PC-3 (cell line): ENCODE measurements around the gene ASMTL. TPM values are rescaled to one million over a fixed set of nuclear protein-coding genes. Genes with fewer than 3 reads are reported as not detected.

Experiments used
- ATAC-seq: fragments of 200-7000 bp; cut with Tn5 transposase; 2 replicates; pipeline ENCODE4 v1.9.1; 2020; ENCODE audit warnings: mild to moderate bottlenecking, moderate library complexity
- BruUV-seq: library from RNA; stranded (reverse); fragments of 400-500 nt; replicated peaks from 2 replicates; lab custom pipeline; 2021; lab: Mats Ljungman, UMichigan
- CTCF ChIA-PET: fragments of 300-600 bp; sonication (Branson Sonifier 250); formaldehyde crosslinking; loops from one replicate; lab custom pipeline; 2022; ENCODE audit warnings: antibody characterized with exemption; lab: Charles Lee
- POLR2A ChIA-PET: fragments of 300-600 bp; sonication (Branson Sonifier 250); formaldehyde crosslinking; loops from one replicate; lab custom pipeline; 2022; ENCODE audit warnings: antibody characterized with exemption; ENCODE audit not compliant: unreplicated experiment; lab: Charles Lee
- DNase-seq: peaks from one replicate; pipeline ENCODE4 v3.0.0-alpha.2; 2015
- H2AFZ ChIP-seq: fragments of 300-600 bp; sonication (generic); 2 replicates; pipeline ENCODE4 v1.6.0; 2016; ENCODE audit warnings: antibody characterized with exemption, low read length
- H3F3A ChIP-seq: fragments of 300-600 bp; sonication (generic); one replicate; pipeline ENCODE4 v1.6.0; 2017; ENCODE audit warnings: antibody characterized with exemption, low read length, control low read depth, mild to moderate bottlenecking; ENCODE audit not compliant: unreplicated experiment
- H3K27ac ChIP-seq: fragments of 300-600 bp; sonication (generic); 2 replicates; pipeline ENCODE4 v1.5.1; 2016; ENCODE audit warnings: mild to moderate bottlenecking, low read length
- H3K27me3 ChIP-seq: fragments of 300-600 bp; sonication (generic); 2 replicates; pipeline ENCODE4 v1.6.1; 2016; ENCODE audit warnings: low read length, mixed read lengths
- H3K36me3 ChIP-seq: fragments of 300-600 bp; sonication (generic); 2 replicates; pipeline ENCODE4 v1.6.1; 2016; ENCODE audit warnings: low read depth, mixed run types, low read length, mixed read lengths
- H3K4me1 ChIP-seq: fragments of 300-600 bp; sonication (generic); 2 replicates; pipeline ENCODE4 v1.5.1; 2016; ENCODE audit warnings: low read length; ENCODE audit not compliant: insufficient read depth
- H3K4me2 ChIP-seq: fragments of 300-600 bp; sonication (generic); 2 replicates; pipeline ENCODE4 v1.6.0; 2016; ENCODE audit warnings: low read length
- H3K4me3 ChIP-seq: fragments of 300-600 bp; sonication (generic); 2 replicates; pipeline ENCODE4 v1.5.1; 2016; ENCODE audit warnings: mild to moderate bottlenecking, low read length, mixed read lengths
- H3K79me2 ChIP-seq: fragments of 300-600 bp; sonication (generic); 2 replicates; pipeline ENCODE4 v1.6.1; 2017; ENCODE audit warnings: low read length, mixed read lengths
- H3K9ac ChIP-seq: fragments of 300-600 bp; sonication (generic); 2 replicates; pipeline ENCODE4 v1.6.0; 2016; ENCODE audit warnings: mild to moderate bottlenecking, low read length
- H3K9me2 ChIP-seq: fragments of 300-600 bp; sonication (generic); replicated peaks from 2 replicates; pipeline ENCODE4 v1.6.1; 2016; ENCODE audit warnings: mixed run types, low read length, mixed read lengths
- H3K9me3 ChIP-seq: fragments of 300-600 bp; sonication (generic); 2 replicates; pipeline ENCODE4 v1.6.1; 2016; ENCODE audit warnings: low read length, mixed read lengths
- H4K20me1 ChIP-seq: fragments of 300-600 bp; sonication (generic); 2 replicates; pipeline ENCODE4 v1.6.1; 2016; ENCODE audit warnings: low read length, mixed read lengths
- EZH2 ChIP-seq: fragments of 300-600 bp; sonication (generic); IDR thresholded peaks from one replicate; pipeline ENCODE4 v1.6.1; 2017; ENCODE audit warnings: antibody characterized with exemption, mild to moderate bottlenecking, low read length; ENCODE audit not compliant: unreplicated experiment
- EZH2phosphoT487 ChIP-seq: fragments of 300-600 bp; sonication (generic); IDR thresholded peaks from 2 replicates; pipeline ENCODE4 v1.6.1; 2018; ENCODE audit warnings: mild to moderate bottlenecking, antibody characterized with exemption, low read length, borderline replicate concordance
- intact Hi-C: fragments of 100-400 bp; cut with micrococcal nuclease; formaldehyde crosslinking; loops from 2 replicates; pipeline ENCODE4 v1.9.0; 2023
- total RNA-seq: library from RNA; depleted of rRNA; stranded (reverse); fragments of >200 nt; gene quantifications from 2 replicates; pipeline ENCODE4 v1.2.3, GENCODE V29; 2014
- TF ChIP-seq, protein P1 (sequence below): fragments of 300-600 bp; sonication (generic); conservative IDR thresholded peaks from 2 replicates; pipeline ENCODE4 v1.5.1; 2017; ENCODE audit warnings: antibody characterized with exemption, low read depth, mild to moderate bottlenecking, low read length

ASMTL gene
- total RNA-seq, 1 experiment from 2014 or later = 6.7 TPM

GRCh38 chrX:1397441-1398270 is 55.1 kb downstream of the ASMTL start:
- no peak for ATAC-seq
- Histone ChIP-seq H3K36me3 (no peaks in the 10 kb centered on the region), H3K9me3 (no peaks in the 10 kb centered on the region), H3K9me2 (no peaks in the 10 kb centered on the region), H3K9ac (no peak overlapping the region), H4K20me1 (no peaks in the 10 kb centered on the region), H3K79me2 (peaks cover 30% of the 10 kb centered on the region), H3K4me3 (no peak overlapping the region), H3K4me2 (no peak overlapping the region), H3K27me3 (no peaks in the 10 kb centered on the region), H2AFZ (no peak overlapping the region), H3K27ac (no peak overlapping the region), H3F3A (no peaks in the 10 kb centered on the region), H3K4me1 (no peaks in the 10 kb centered on the region)
- ChIA-PET CTCF (no interaction called here), POLR2A (no interaction called here)
- BruUV-seq = no TSS peak
- intact Hi-C loops = no loop called here
- DNase-seq = no peak
- TF ChIP-seq, protein P1, sequence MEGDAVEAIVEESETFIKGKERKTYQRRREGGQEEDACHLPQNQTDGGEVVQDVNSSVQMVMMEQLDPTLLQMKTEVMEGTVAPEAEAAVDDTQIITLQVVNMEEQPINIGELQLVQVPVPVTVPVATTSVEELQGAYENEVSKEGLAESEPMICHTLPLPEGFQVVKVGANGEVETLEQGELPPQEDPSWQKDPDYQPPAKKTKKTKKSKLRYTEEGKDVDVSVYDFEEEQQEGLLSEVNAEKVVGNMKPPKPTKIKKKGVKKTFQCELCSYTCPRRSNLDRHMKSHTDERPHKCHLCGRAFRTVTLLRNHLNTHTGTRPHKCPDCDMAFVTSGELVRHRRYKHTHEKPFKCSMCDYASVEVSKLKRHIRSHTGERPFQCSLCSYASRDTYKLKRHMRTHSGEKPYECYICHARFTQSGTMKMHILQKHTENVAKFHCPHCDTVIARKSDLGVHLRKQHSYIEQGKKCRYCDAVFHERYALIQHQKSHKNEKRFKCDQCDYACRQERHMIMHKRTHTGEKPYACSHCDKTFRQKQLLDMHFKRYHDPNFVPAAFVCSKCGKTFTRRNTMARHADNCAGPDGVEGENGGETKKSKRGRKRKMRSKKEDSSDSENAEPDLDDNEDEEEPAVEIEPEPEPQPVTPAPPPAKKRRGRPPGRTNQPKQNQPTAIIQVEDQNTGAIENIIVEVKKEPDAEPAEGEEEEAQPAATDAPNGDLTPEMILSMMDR = no peak
- no peak for TF ChIP-seq EZH2phosphoT487
- TF ChIP-seq EZH2 = no peak

GRCh38 chrX:1397001-1397400 is 55.7 kb downstream of the ASMTL start:
- Histone ChIP-seq H3F3A (no peaks in the 10 kb centered on the region), H2AFZ (no peak overlapping the region), H3K4me3 (no peak overlapping the region), H3K27me3 (no peaks in the 10 kb centered on the region), H3K9me3 (no peaks in the 10 kb centered on the region), H3K4me1 (no peaks in the 10 kb centered on the region), H3K9me2 (no peaks in the 10 kb centered on the region), H4K20me1 (no peaks in the 10 kb centered on the region), H3K27ac (no peak overlapping the region), H3K79me2 (peaks cover 30% of the 10 kb centered on the region), H3K4me2 (no peak overlapping the region), H3K9ac (no peak overlapping the region), H3K36me3 (no peaks in the 10 kb centered on the region)
- ATAC-seq = no peak
- TF ChIP-seq, protein P1 = no peak
- TF ChIP-seq EZH2 = no peak
- ChIA-PET POLR2A (no interaction called here), CTCF (no interaction called here)
- no peak for DNase-seq
- no TSS peak for BruUV-seq
- intact Hi-C loops = no loop called here

DNA sequence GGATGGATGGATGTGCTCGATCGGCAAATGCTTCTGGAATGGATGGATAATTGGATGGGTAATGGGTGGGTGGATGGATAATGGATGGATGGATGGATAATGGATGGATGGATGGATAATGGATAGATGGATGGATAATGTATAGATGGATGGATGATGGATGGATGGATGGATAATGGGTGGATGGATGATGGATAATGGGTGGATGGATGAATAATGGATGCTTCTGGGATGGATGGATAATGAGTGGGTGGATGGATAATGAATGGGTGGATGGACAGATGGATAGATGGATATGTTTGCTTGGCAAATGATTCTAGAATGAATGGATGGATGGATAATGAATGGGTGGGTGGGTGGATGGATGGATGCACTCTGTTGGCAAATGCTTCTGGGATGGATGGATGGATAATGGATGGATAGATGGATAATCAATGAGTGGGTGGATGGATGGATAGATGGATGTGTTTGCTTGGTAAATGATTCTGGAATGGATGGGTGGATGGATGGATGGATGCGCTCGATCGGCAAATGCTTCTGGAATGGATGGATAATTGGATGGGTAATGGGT is 57.0 kb downstream of the ASMTL start:
- H3K79me2 ChIP-seq = peaks cover 41% of the 10 kb centered on the region
- no peak overlapping the region for H3K4me2 ChIP-seq
- no peaks in the 10 kb centered on the region for H3F3A ChIP-seq
- H4K20me1 ChIP-seq = peaks cover 7% of the 10 kb centered on the region
- no peak for ATAC-seq
- no peak overlapping the region for H3K27ac ChIP-seq
- H2AFZ ChIP-seq = no peak overlapping the region
- H3K9me3 ChIP-seq = no peaks in the 10 kb centered on the region
- DNase-seq = no peak
- TF ChIP-seq, protein P1 = no peak
- TF ChIP-seq EZH2 (no peak), EZH2phosphoT487 (no peak)
- POLR2A ChIA-PET = no interaction called here
- H3K36me3 ChIP-seq = peaks cover 6% of the 10 kb centered on the region
- CTCF ChIA-PET = no interaction called here
- no peak overlapping the region for H3K4me3 ChIP-seq
- no peaks in the 10 kb centered on the region for H3K27me3 ChIP-seq
- H3K9me2 ChIP-seq = no peaks in the 10 kb centered on the region
- H3K4me1 ChIP-seq = peaks cover 2% of the 10 kb centered on the region; the same call in 1 of the 2 replicates
- no peak overlapping the region for H3K9ac ChIP-seq
- BruUV-seq = no TSS peak
- intact Hi-C loops = no loop called here
